Ammon's horn (tissue), 1 donor: ENCODE measurements around the gene IL27RA.

ENCODE experiments used
- DNase-seq: peaks from one replicate; pipeline ENCODE4 v3.0.0-alpha.2; 2016; ENCODE audit warnings: low spot score

Gene IL27RA

DNA sequence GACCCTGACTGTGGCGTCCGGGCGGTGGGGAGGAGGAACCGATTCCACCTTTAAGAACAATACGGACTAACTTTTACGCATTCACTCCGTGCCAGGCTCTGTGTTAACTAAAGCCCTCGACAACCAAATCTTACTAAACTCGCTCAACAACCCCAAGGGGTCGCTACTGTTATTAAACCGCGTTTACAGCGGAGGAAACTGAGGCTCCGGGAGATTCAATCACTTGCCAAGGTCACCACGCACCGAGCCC lies 57.8 kb downstream of the IL27RA start:
- DNase-seq, result no peak

DNA sequence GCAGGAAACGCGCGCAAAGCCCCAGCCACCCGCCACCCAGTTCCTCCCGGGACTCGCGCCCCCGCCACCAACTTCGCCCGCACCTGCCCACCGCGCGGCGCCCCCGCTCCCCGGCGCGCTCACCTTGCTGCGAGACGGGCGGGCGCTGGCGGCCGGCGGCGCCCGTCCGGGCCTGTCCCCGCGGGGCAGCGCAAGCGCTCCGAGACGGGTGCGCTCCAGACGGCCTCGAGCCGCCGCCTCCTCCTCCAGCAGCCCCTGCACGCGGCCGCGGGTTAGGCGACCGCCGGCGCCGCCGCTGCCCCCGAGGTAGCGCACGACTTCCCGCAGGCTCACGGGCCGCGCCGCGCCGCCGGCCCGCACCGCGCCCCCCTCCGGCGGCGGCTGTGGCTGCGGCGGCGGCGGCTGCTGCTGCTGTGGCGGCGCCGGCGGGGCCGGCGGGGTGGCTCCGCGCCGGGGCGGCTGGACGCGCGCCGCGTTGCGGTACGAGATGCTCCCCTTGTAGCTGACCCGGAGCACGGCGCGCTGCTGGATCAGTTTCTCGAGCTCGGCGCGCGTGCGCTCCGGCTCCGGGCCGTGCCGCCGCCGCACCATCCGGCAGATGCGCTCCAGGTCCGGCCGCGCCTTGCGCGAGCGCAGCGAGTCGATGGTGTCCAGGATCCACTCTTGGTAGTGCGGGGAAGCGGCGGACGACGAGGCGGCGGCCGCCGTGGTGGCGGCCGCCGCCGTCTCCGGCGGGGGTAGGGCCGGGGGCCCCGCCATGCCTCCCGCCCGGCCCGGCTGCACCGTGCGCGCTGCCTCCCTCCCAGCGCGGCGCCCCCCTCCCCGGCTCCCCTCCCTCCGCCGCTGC lies 58.3 kb downstream of the IL27RA start:
- DNase-seq, result peak; percentile 42

DNA sequence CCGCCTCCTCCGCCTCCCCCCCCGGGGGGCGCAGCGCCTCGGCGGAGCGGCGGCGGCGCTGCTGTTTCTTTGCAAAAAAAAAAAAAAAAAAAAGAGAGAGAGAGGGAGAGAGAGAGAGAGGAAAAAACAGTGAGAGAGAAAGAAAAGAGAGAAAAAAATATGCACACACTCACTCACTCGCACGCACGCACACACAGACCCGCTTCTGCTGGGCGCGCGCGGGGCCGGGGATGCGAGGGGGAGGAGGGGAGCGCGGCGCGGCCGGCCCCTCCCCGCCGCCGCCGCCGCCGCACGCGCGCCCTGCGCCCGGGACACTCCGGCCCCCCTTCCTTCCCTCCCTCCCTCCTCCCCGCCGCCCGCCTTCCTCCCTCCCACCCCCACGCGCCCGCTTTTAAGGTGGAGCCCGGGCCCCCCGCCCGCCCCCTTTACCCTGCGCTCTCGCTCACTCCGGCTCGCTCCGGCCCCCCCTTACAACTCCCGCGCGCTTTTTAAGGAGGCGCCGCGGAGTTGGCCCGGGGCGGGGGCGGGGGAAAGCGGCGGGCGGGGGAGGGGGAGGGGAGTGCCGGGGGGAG lies 59.0 kb downstream of the IL27RA start, which contains the start of gene SAMD1:
Gene SAMD1, minus strand, starts transcription at position 243 of the 572 bp plus-strand sequence.
- DNase-seq, result peak; percentile 85

DNA sequence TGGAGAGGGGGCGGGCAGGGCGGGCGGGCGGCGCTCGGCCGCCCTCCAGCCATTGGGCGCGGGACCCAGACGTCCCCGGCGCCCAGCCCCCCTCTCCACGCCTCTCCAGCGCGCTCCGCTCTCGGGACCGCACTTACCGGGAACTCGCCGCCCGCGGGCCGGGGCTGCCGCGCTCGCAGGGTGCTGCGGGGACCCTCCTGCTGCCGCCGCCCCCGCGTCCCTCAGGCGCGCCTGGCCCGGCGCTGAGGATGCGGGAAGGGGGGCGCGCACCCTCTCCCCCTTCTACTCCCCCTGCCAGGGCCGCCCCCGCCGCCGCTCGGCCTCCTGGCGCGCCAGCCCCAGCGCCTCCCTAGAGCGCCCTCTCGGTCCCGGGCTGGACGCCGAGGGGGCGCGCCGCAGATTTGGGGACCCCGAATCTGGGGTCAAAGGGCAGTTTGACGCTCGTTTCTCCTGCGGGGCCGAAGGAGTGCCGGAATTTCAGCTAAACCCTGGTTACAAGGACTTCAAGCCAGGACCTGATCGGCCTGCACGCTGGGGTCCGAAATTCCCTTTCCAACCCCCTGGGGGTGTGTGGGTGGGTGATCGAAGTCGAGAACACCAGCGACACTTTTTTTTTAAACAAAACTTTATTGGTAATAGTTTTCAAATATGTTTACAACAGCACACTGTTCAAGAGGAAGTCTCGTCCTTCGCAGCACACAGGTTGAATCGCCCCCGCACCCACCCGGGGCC lies 59.7 kb downstream of the IL27RA start:
- peak; percentile 78 for DNase-seq

DNA sequence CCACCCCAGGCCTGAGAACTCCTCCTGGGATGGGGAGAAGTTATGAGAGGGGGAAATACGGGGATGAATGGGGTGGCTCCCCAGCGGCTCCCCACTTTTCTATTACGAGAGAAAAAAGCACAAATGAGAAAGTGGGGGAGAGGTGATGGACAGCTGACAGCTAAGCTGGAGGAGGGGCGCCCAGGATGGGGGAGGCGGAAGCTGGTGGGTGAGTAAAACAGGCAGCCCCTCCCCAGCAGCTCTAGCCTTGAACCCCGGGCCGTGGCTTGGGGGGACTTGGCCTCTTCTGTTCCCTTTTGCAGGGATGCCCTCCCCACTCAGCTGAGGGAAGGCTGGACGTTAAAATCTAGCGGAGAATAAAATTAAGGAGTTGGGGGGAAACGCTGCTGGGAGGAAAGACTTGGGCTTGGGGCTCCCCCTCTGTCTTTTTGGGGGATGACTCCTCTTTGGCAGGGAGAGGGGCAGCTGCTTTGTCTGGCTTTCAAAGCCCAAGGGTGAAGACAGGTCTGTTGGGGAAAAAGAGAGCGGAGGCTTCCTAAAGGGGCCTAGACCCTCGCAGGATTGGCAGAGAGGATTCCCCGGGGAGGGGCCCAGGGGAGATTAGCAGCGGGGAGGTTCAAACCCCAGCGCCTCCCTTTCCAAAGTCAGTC lies 60.4 kb downstream of the IL27RA start:
- DNase-seq, result no peak

DNA sequence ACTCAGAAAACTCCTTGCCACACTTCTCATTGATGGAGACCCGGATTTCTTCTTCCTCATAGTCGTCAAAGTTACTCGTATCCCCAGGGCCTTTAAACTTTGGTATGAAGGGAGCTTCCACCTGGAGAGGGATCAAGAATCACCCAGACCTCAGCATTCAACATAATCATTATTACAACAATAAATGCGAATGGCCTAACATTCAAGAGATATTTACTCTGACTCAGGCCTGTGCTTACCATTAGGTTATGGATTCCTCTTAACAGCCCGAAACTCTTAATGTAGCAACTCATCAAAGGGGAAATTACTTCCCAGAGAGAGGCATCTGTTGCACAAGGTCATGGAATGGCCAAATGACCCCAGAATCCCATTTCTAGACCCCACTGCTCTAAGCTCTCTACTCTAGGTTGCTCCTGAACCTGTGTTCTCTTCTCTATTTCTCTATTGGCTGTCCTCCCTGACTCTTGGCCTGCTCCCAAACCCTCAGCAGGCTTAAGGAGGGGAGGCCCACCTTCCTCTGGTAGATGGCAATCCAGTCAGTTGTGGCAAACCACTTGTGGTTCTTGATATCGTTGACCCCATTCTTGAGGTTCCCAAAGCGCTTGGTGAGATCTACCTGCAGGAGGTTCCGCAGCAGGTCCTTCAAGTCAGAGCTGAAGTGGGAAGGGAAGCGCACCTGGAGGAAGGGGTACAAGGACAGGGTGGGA lies 61.7 kb downstream of the IL27RA start:
- DNase-seq, result no peak

DNA sequence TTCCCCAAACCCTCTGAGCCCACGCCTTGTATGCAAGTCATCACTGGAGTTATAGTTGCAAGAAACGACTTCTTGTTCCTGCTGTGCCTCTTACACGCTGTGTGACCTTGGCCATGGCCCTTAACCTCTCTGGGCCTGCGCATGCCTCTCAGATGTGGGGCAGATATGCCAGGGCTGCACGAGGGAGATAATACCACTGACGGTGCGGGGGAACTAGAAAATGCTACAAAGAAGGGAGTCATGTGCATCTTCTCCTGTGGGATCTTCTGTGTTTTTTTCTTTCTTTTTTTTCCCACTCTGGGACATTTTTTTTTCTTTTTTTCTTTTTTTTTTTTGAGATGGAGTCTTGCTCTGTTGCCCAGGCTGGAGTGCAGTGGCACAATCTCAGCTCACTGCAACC lies 63.3 kb downstream of the IL27RA start:
- no peak for DNase-seq

DNA sequence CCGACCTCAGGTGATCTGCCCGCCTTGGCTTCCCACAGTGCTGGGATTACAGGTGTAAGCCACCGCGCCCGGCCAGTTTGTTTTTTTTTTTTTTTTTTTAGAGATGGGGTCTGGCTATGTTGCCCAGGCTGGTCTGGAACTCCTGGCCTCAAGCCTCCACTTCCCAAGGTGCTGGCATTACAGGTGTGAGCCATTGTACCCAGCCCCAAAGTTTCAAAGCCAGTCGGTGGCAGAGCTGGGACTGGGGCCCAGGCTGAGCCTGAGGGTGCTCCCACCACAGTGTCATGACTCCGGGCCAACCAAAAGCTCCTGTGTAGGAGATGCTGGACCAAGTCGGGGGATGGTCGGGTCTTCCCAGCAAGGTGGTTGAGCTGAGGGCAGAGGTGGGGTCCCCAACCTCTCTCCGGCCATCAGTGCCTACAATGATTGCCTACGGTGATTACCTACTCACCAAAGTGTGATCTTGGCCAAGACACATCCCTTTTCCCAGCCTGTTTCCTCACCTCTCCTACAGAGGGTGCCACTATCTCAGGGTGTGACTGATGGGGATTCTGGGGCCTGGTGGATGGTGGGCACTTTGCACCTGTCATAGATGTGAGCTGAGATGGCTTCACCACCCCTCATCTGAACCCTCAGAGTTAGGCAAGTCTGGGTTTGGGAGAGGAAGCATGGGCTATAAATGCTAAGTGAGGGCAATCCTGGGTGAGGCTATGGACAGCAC lies 64.9 kb downstream of the IL27RA start:
- no peak for DNase-seq

DNA sequence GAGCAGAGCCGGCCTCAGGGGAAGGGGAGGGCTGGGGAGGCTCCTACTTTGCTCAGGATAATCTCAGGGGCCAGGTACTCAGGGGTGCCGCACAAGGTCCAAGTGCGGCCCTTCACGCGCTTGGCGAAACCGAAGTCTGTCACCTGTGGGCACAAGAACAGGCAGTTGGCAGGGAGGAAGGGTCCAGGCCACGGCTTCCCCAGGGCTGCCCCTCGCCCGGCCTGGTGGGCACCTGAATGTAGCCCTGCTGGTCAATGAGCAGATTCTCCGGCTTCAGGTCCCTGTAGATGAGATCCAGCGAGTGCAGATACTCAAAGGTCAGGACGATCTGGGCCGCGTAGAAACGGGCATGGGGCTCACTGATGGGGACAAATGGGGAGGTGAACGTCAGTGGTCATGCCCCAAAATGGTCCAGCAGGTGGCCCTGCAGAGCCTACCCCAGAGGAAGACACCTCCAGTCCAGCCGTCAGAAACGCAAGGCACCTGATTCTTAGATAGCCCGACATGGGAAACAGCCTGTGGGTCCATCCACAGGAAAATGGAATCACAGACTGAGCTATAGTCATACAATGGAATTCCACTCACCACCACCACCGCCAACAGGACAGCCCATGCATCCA lies 66.1 kb downstream of the IL27RA start:
- no peak for DNase-seq

DNA sequence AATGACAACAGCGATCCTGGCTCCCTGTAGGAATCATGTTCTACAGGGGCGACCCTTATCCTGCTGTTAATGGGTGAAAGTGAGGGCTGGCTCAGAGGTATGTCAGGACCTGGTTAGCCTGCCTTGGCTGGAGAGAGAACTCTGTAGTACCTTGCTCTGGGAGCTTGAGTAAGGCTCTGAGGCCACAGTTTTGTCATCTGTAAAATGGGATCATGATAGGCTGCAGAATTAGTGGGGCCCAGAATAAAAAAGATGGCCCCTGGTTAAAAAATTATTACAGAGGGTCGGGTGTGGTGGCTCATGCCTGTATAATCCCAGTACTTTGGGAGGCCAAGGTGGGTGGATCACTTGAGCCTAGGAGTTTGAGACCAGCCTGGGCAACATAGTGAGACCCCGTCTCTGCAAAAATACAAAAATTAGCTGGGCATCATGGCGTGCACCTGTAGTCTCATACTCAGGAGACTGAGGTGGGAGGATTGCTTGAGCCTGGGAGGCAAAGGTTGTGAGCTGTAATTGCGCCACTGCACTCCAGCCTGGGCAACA lies 69.5 kb downstream of the IL27RA start:
- DNase-seq, result no peak

DNA sequence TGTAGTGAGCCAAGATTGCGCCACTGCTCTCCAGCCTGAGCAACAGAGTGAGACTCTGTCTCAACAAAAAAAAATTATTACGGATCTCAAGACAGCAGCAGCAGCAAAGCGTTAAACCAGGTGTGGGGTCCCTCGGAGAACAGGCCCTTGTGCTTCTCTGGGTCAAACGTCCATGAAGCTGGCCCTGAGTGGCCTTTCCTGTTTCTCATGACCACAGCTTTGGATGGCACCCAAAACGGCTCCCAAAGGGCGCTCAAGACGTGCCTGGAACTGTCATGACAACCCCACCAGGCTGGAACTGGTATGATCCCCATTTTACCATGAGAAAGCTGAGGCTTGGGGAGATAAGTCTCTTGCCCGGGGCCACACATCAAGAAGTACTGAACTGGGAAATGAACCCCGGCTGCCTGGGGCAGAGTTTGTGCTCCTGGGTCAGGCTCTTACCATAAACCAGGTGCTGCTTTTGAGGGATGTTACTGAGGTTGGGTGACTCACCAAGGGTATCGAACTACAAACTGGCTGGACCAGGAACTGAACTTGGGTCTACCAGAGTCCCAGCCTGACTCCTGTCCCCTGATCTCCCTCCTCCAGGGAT lies 70.6 kb downstream of the IL27RA start:
- no peak for DNase-seq

DNA sequence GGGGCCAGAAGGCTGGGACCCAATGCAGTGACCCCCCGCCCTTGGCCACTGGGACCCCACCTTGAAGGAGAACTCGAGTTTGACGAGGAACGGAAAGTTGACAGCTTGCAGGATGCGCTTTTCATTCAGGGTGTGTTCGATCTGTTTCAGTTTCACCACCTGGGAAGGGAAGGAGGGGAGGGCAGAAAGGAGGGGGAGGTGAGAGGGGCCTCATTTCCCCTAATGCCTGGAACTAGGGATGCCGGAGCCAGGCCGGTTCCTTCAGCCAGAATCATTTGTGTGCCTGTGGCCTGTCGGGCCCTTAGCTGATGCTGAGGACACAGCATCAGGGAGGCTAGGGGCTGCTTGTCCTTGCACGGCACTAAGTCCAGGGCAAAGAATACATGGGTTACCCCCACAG lies 71.2 kb downstream of the IL27RA start:
- DNase-seq, result no peak
